H1 (cell line): ENCODE results near the gene GRM1. TPM values are rescaled to one million over a fixed set of nuclear protein-coding genes. Genes with fewer than 3 reads are reported as not detected.

ENCODE experiments used
- CTCF ChIA-PET: fragments of 300-600 bp; sonication (Branson Sonifier 250); formaldehyde crosslinking; loops from one replicate; lab custom pipeline; 2021; ENCODE audit not compliant: partially characterized antibody; lab: Charles Lee
- POLR2A ChIA-PET: fragments of 300-600 bp; sonication (Branson Sonifier 250); formaldehyde crosslinking; loops from one replicate; lab custom pipeline; 2021; ENCODE audit warnings: inconsistent platforms; ENCODE audit not compliant: partially characterized antibody; lab: Charles Lee
- DNase-seq, 2 experiments: peaks; one replicate each; pipeline versions ENCODE4 v3.0.0 to v3.0.0-alpha.2; 2010 to 2022; ENCODE audit warnings: low spot score in 2 of 2, low read depth in 1 of 2, mixed read lengths in 1 of 2
- FAIRE-seq: peaks from 2 replicates; lab custom pipeline; 2011; peaks lifted over from hg19 to GRCh38; lab: Jason Lieb, UNC
- H2AFZ ChIP-seq: 2 replicates; pipeline ENCODE4 v1.8.1; 2012; ENCODE audit warnings: low read length, inconsistent platforms
- H2AK5ac ChIP-seq: 2 replicates; pipeline ENCODE4 v1.6.1; 2013; ENCODE audit warnings: low read depth, low read length
- H2BK120ac ChIP-seq: replicated peaks from 2 replicates; pipeline ENCODE3; 2013; ENCODE audit warnings: low read depth, low read length, inconsistent platforms
- H2BK12ac ChIP-seq: 2 replicates; pipeline ENCODE4 v1.6.1; 2013; ENCODE audit warnings: low read depth, low read length
- H2BK15ac ChIP-seq: 2 replicates; pipeline ENCODE4 v1.6.1; 2013; ENCODE audit warnings: low read length
- H2BK20ac ChIP-seq: 2 replicates; pipeline ENCODE4 v1.6.1; 2013; ENCODE audit warnings: low read length
- H2BK5ac ChIP-seq: 2 replicates; pipeline ENCODE4 v1.6.1; 2013; ENCODE audit warnings: low read depth, low read length
- H3K14ac ChIP-seq: 2 replicates; pipeline ENCODE4 v1.6.1; 2013; ENCODE audit warnings: inconsistent platforms; ENCODE audit not compliant: insufficient read length
- H3K18ac ChIP-seq: 2 replicates; pipeline ENCODE4 v1.6.1; 2013; ENCODE audit warnings: low read length; ENCODE audit errors: extremely low read depth
- H3K23ac ChIP-seq: 2 replicates; pipeline ENCODE4 v1.6.1; 2013; ENCODE audit warnings: inconsistent platforms; ENCODE audit not compliant: insufficient read length
- H3K23me2 ChIP-seq: 2 replicates; pipeline ENCODE4 v1.6.1; 2013; ENCODE audit warnings: low read depth, low read length
- H3K27ac ChIP-seq: 2 replicates; pipeline ENCODE4 v1.6.1; 2011; ENCODE audit warnings: low read depth, low read length, inconsistent platforms
- H3K27me3 ChIP-seq, 4 experiments: replicated peaks in 1 of 4; 1 replicate in 1 of 4; 2 replicates in 3 of 4; pipeline versions ENCODE4 v1.6.1 to v1.8.1; 2011 to 2013; ENCODE audit warnings: low read length in 3 of 4, mild to moderate bottlenecking in 3 of 4, inconsistent platforms in 2 of 4, mixed read lengths in 2 of 4, moderate library complexity in 1 of 4; ENCODE audit not compliant: control insufficient read depth in 3 of 4, insufficient read depth in 3 of 4; ENCODE audit errors: extremely low read depth in 1 of 4
- H3K36me3 ChIP-seq, 4 experiments: 2 replicates each; pipeline versions ENCODE4 v1.6.1 to v1.8.1; 2011 to 2013; ENCODE audit warnings: mild to moderate bottlenecking in 4 of 4, low read length in 3 of 4, moderate library complexity in 2 of 4, control low read depth in 1 of 4, inconsistent platforms in 1 of 4; ENCODE audit not compliant: insufficient read depth in 4 of 4, control insufficient read depth in 2 of 4
- H3K4ac ChIP-seq: replicated peaks from 2 replicates; pipeline ENCODE3; 2013; ENCODE audit warnings: low read length, low read depth, mixed read lengths, inconsistent platforms; ENCODE audit not compliant: insufficient read length
- H3K4me1 ChIP-seq, 4 experiments: replicated peaks in 1 of 4; 1 replicate in 1 of 4; 2 replicates in 3 of 4; pipeline versions ENCODE4 v1.6.1 to v1.8.1; 2011 to 2013; ENCODE audit warnings: low read length in 3 of 4, inconsistent platforms in 2 of 4, mixed read lengths in 1 of 4; ENCODE audit not compliant: insufficient read depth in 4 of 4, control insufficient read depth in 3 of 4
- H3K4me2 ChIP-seq, 2 experiments: 2 replicates each; pipeline versions ENCODE4 v1.6.1 to v1.8.1; 2011 to 2013; ENCODE audit warnings: low read depth in 2 of 2, low read length in 2 of 2, control low read depth in 1 of 2, inconsistent platforms in 1 of 2, mild to moderate bottlenecking in 1 of 2; ENCODE audit not compliant: insufficient read depth in 1 of 2
- H3K4me3 ChIP-seq, 4 experiments: fragments of 200-600, 300-600 bp in 1 of 4; sonication (generic), shearing (Covaris generic), sonication (Bioruptor Twin) in 1 of 4; 2 replicates each; pipeline versions ENCODE4 v1.5.1 to v1.8.1; 2011 to 2016; ENCODE audit warnings: low read length in 4 of 4, low read depth in 3 of 4, control low read depth in 2 of 4, inconsistent platforms in 2 of 4, mild to moderate bottlenecking in 2 of 4, mixed read lengths in 1 of 4, moderate library complexity in 1 of 4; ENCODE audit not compliant: insufficient read depth in 2 of 4; ENCODE audit errors: extremely low read depth in 1 of 4
- H3K56ac ChIP-seq: replicated peaks from 2 replicates; pipeline ENCODE3; 2013; ENCODE audit warnings: low read depth, mild to moderate bottlenecking, mixed read lengths, low read length, inconsistent platforms; ENCODE audit not compliant: insufficient read length
- H3K79me1 ChIP-seq: 2 replicates; pipeline ENCODE4 v1.6.1; 2013; ENCODE audit warnings: low read depth, low read length, control low read depth
- H3K79me2 ChIP-seq, 2 experiments: 2 replicates each; pipeline versions ENCODE4 v1.6.1 to v1.8.1; 2012 to 2013; ENCODE audit warnings: low read length in 2 of 2, mild to moderate bottlenecking in 2 of 2, inconsistent platforms in 1 of 2; ENCODE audit not compliant: insufficient read depth in 2 of 2, control insufficient read depth in 1 of 2
- H3K9ac ChIP-seq, 4 experiments: replicated peaks in 1 of 4; 1 replicate in 1 of 4; 2 replicates in 3 of 4; pipeline versions ENCODE4 v1.6.1 to v1.8.1; 2011 to 2013; ENCODE audit warnings: low read depth in 3 of 4, low read length in 3 of 4, control low read depth in 2 of 4, mild to moderate bottlenecking in 2 of 4, moderate library complexity in 2 of 4, inconsistent platforms in 1 of 4; ENCODE audit errors: extremely low read depth in 1 of 4
- H3K9me3 ChIP-seq, 2 experiments: 2 replicates each; pipeline versions ENCODE4 v1.6.1 to v1.8.1; 2012 to 2013; ENCODE audit warnings: mild to moderate bottlenecking in 2 of 2, moderate library complexity in 2 of 2, control low read depth in 1 of 2, inconsistent platforms in 1 of 2, low read depth in 1 of 2, low read length in 1 of 2, mixed read lengths in 1 of 2; ENCODE audit not compliant: insufficient read depth in 2 of 2
- H4K20me1 ChIP-seq, 2 experiments: replicated peaks in 1 of 2; 2 replicates each; pipeline versions ENCODE3 to v1.8.1; 2011 to 2013; ENCODE audit warnings: inconsistent platforms in 2 of 2, low read length in 2 of 2, mild to moderate bottlenecking in 1 of 2; ENCODE audit not compliant: insufficient read depth in 2 of 2, control insufficient read depth in 1 of 2
- H4K5ac ChIP-seq: 2 replicates; pipeline ENCODE4 v1.6.1; 2013; ENCODE audit warnings: low read length, low read depth, mixed read lengths, inconsistent platforms; ENCODE audit not compliant: insufficient read length
- H4K8ac ChIP-seq: 2 replicates; pipeline ENCODE4 v1.8.0; 2013; ENCODE audit warnings: mild to moderate bottlenecking, moderate library complexity, low read length, inconsistent platforms; ENCODE audit not compliant: insufficient read depth; ENCODE audit errors: extremely low read depth
- H4K91ac ChIP-seq: replicated peaks from 2 replicates; pipeline ENCODE3; 2013; ENCODE audit warnings: low read length, mixed read lengths, inconsistent platforms; ENCODE audit not compliant: insufficient read length
- CREB1 ChIP-seq: IDR thresholded peaks from 2 replicates; pipeline ENCODE4 v1.6.1; 2012; ENCODE audit warnings: inconsistent platforms
- EZH2 ChIP-seq: fragments of 200-600 bp; sonication (generic); IDR thresholded peaks from 2 replicates; pipeline ENCODE4 v1.7.1; 2012; ENCODE audit warnings: low read depth, mild to moderate bottlenecking, moderate library complexity, low read length, inconsistent platforms; ENCODE audit not compliant: severe bottlenecking
- GTF2F1 ChIP-seq: IDR thresholded peaks from 2 replicates; pipeline ENCODE4 v1.6.1; 2012; ENCODE audit warnings: low read depth, low read length, improper control_type of control experiment, borderline replicate concordance
- KDM1A ChIP-seq: fragments of 200-600, 300-600 bp; sonication (generic); IDR thresholded peaks from 2 replicates; pipeline ENCODE4 v1.7.1; 2016; ENCODE audit warnings: mild to moderate bottlenecking, low read length, borderline replicate concordance
- NANOG ChIP-seq: IDR thresholded peaks from 2 replicates; pipeline ENCODE4 v1.6.1; 2011; ENCODE audit warnings: low read length, low read depth, mild to moderate bottlenecking, inconsistent platforms; ENCODE audit not compliant: insufficient read depth, poor library complexity, severe bottlenecking
- POLR2AphosphoS5 ChIP-seq: IDR thresholded peaks from 2 replicates; pipeline ENCODE4 v1.6.1; 2011; ENCODE audit warnings: low read depth, low read length
- RAD21 ChIP-seq, 2 experiments: IDR thresholded peaks in 1 of 2; conservative IDR thresholded peaks in 1 of 2; 2 replicates each; pipeline ENCODE4 v1.6.1; 2011; ENCODE audit warnings: low read depth in 2 of 2, low read length in 2 of 2, improper control_type of control experiment in 1 of 2, inconsistent platforms in 1 of 2, mild to moderate bottlenecking in 1 of 2, moderate library complexity in 1 of 2
- RBBP5 ChIP-seq: IDR thresholded peaks from 2 replicates; pipeline ENCODE4 v1.7.1; 2012; ENCODE audit warnings: low read depth, mild to moderate bottlenecking, inconsistent platforms, low read length, moderate library complexity, borderline replicate concordance
- RNF2 ChIP-seq: fragments of 200-900, 300-1000 bp; sonication (generic); IDR thresholded peaks from 2 replicates; pipeline ENCODE4 v1.7.1; 2016; ENCODE audit warnings: borderline replicate concordance, low read depth, mild to moderate bottlenecking, antibody characterized with exemption, low read length; ENCODE audit not compliant: poor library complexity, severe bottlenecking; ENCODE audit errors: missing control alignments
- SIN3A ChIP-seq, 2 experiments: IDR thresholded peaks in 1 of 2; conservative IDR thresholded peaks in 1 of 2; 2 replicates each; pipeline ENCODE4 v1.6.1; 2011 to 2012; ENCODE audit warnings: low read length in 2 of 2, improper control_type of control experiment in 1 of 2, low read depth in 1 of 2, mild to moderate bottlenecking in 1 of 2
- SP2 ChIP-seq: IDR thresholded peaks from 2 replicates; pipeline ENCODE4 v1.6.1; 2012; ENCODE audit warnings: mild to moderate bottlenecking, low read length, inconsistent platforms
- WGBS, 2 experiments: shearing (Covaris generic) in 1 of 2; methylation state at CpG; one replicate each; pipeline versions ENCODE4 v1.1.6 to v1.1.7; 2013 to 2015; ENCODE audit warnings: low lambda C conversion rate in 2 of 2, mixed read lengths in 2 of 2, inconsistent platforms in 1 of 2, low coverage in 1 of 2, missing lambda C conversion rate in 1 of 2; ENCODE audit not compliant: insufficient replicate concordance in 2 of 2, insufficient coverage in 1 of 2, insufficient read length in 1 of 2; ENCODE audit errors: extremely low coverage in 1 of 2, missing lambda C conversion rate in 1 of 2; 5-methylcytosine and 5-hydroxymethylcytosine counted together
- polyA plus RNA-seq, 7 experiments: library from polyadenylated mRNA; depleted of rRNA in 3 of 7; stranded (reverse) in 5 of 7; unstranded in 2 of 7; fragments of >200 nt in 5 of 7; fragments of 200-250 nt in 2 of 7; gene quantifications; 1 replicate in 5 of 7; 2 replicates in 1 of 7; 4 replicates in 1 of 7; pipeline versions ENCODE4 v1.2.1 to v1.2.3, GENCODE V29; 2011 to 2013; ENCODE audit warnings: missing spikeins in 2 of 7, mixed read lengths in 2 of 7
- total RNA-seq: library from RNA; stranded (reverse); fragmentation: NEBNext Ultra II Directional; extraction: Animal tissue kit (Norgen Biotek cat#: 25700); gene quantifications from 2 replicates; pipeline ENCODE4 v1.2.1, GENCODE V29; 2021
- TF ChIP-seq, protein P1 (sequence below): IDR thresholded peaks from 2 replicates; pipeline ENCODE4 v1.6.1; 2011; ENCODE audit warnings: low read length, improper control_type of control experiment

GRM1 gene
- total and polyA plus RNA-seq, 2 of the 8 experiments (the other 6 are each of a cell fraction or from before 2014, with no cell fraction given) = 0.15 to 1.3 TPM

DNA sequence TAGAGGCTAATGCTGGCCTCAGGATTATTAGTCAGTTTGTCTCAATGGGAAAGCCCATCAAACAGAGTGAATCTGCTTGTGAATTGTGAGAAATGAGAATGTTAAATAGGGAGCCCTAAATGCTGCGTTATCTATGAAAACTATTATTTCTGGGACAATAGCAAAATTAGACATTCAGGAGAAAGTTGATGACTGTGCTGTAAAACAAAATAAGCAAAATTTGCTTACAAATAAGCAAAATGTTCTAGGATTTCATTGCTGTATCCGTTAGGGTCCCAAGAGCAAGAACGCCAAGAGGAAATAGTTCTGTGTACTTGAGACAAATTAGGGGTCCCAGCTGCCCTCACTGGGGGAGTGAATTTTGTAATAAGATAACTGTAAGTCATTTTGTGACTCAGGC, 455.5 kb downstream of the GRM1 start:
- H3K56ac ChIP-seq = no peak overlapping the region
- FAIRE-seq (no peak), DNase-seq (no peak)
- H3K23ac ChIP-seq = no peak overlapping the region
- ChIA-PET CTCF (no interaction called here), POLR2A (no interaction called here)
- H4K5ac ChIP-seq = no peak overlapping the region
- no peak overlapping the region for H3K27ac ChIP-seq
- H2BK120ac ChIP-seq = no peak overlapping the region
- H3K4me2 ChIP-seq = no peak overlapping the region
- no peaks in the 10 kb centered on the region for H3K23me2 ChIP-seq
- no peaks in the 10 kb centered on the region for H3K36me3 ChIP-seq
- no peak overlapping the region for H3K18ac ChIP-seq
- H2AK5ac ChIP-seq = no peak overlapping the region
- H3K4ac ChIP-seq = no peak overlapping the region
- 0 out of 4 replicates have a peak, but pooled peaks cover 0 to 4% of the 10 kb centered on the region in 2 experiments for H3K9me3 ChIP-seq
- H3K9ac ChIP-seq = no peak overlapping the region
- no peaks in the 10 kb centered on the region for H3K79me2 ChIP-seq
- 87% methylated on average over 3 of the region's 3 CpGs; no CpG with 5 or more reads in 1 of the 2 experiments for WGBS, 2 experiments
- no peaks in the 10 kb centered on the region for H3K27me3 ChIP-seq
- H2BK5ac ChIP-seq = no peak overlapping the region
- H3K14ac ChIP-seq = no peak overlapping the region
- no peaks in the 10 kb centered on the region for H4K20me1 ChIP-seq
- no peak overlapping the region for H2BK20ac ChIP-seq
- H2BK12ac ChIP-seq = no peak overlapping the region
- H4K8ac ChIP-seq = no peak overlapping the region
- H3K4me1 ChIP-seq = no peaks in the 10 kb centered on the region
- H4K91ac ChIP-seq = no peak overlapping the region
- H3K4me3 ChIP-seq = no peak overlapping the region
- no peak overlapping the region for H2AFZ ChIP-seq
- H2BK15ac ChIP-seq = no peak overlapping the region
- H3K79me1 ChIP-seq = no peaks in the 10 kb centered on the region
- no peak for TF ChIP-seq RNF2
- no peak for TF ChIP-seq CREB1
- no peak for TF ChIP-seq GTF2F1
- no peak for TF ChIP-seq KDM1A
- TF ChIP-seq, protein P1, sequence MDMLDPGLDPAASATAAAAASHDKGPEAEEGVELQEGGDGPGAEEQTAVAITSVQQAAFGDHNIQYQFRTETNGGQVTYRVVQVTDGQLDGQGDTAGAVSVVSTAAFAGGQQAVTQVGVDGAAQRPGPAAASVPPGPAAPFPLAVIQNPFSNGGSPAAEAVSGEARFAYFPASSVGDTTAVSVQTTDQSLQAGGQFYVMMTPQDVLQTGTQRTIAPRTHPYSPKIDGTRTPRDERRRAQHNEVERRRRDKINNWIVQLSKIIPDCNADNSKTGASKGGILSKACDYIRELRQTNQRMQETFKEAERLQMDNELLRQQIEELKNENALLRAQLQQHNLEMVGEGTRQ = no peak
- no peak for TF ChIP-seq EZH2
- TF ChIP-seq SIN3A (conservative IDR thresholded peaks at IDR 0.05 in 1 of 2, IDR thresholded peaks at IDR 0.05 in 1 of 2; ENCODE audit: low read depth in 1 of 2, low read length in 2 of 2) = no peak
- no peak for TF ChIP-seq POLR2AphosphoS5
- TF ChIP-seq RAD21 (IDR thresholded peaks at IDR 0.05 in 1 of 2, conservative IDR thresholded peaks at IDR 0.05 in 1 of 2; ENCODE audit: low read depth in 2 of 2, low read length in 2 of 2) = no peak
- no peak for TF ChIP-seq NANOG
- TF ChIP-seq RBBP5 = no peak
- TF ChIP-seq SP2 = no peak
